AG10803 (cell line): Measurements from ENCODE around the gene GAS2L2.

Experiments used
- DNase-seq: peaks from one replicate; pipeline ENCODE4 v3.0.0; 2010; ENCODE audit warnings: low read depth
- H3K4me3 ChIP-seq: 2 replicates; pipeline ENCODE4 v1.5.1; 2011; ENCODE audit warnings: mild to moderate bottlenecking, low read length, control low read depth
- TF ChIP-seq, protein P1 (sequence below): conservative IDR thresholded peaks from 2 replicates; pipeline ENCODE4 v1.5.1; 2011; ENCODE audit warnings: mild to moderate bottlenecking, low read length, control low read depth, inconsistent platforms

Gene GAS2L2

DNA sequence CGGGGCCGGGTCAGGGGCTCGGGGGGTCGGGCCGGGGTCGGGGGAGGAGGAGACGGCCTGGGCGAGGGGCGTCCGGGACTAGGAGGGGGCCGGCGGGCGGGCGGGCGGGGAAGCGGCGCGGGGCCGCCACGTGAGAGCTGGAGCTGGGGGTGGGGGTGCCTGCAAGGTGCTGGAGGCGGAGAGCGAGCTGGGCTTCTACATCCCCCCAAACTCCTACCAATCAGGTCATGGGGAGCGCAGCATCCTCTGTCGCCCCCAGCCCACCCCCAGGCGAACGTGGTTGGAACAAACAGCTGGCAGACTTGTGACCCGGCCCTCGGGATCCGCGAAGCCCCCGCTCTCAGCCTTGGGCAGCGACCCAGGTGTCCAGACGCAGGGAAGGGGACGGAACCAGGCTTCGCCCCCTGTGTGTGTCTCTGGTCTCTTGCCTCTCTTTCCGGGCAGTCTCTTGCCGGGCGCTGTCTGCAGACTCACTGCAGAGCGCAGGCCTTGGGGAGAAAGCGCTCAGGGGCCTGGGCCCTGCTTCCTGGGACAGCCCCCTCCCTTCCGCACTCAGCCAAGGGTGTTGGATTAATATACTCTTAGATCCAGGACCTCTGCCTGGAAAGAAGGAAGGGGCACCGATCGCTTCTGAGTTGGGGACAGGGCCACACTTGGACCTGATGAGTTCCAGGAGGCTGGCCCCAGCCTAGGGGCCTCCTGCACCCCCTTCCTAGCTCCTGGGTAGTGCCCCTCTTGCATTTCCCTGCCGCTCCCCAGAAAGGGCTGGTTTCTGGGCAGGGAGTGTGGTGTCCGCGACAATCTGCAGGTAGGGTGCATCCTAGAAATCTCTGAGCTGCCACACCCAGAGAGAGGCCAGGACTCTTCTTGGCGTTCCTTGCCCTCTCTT is 20.9 kb downstream of the GAS2L2 start:
- TF ChIP-seq, protein P1, sequence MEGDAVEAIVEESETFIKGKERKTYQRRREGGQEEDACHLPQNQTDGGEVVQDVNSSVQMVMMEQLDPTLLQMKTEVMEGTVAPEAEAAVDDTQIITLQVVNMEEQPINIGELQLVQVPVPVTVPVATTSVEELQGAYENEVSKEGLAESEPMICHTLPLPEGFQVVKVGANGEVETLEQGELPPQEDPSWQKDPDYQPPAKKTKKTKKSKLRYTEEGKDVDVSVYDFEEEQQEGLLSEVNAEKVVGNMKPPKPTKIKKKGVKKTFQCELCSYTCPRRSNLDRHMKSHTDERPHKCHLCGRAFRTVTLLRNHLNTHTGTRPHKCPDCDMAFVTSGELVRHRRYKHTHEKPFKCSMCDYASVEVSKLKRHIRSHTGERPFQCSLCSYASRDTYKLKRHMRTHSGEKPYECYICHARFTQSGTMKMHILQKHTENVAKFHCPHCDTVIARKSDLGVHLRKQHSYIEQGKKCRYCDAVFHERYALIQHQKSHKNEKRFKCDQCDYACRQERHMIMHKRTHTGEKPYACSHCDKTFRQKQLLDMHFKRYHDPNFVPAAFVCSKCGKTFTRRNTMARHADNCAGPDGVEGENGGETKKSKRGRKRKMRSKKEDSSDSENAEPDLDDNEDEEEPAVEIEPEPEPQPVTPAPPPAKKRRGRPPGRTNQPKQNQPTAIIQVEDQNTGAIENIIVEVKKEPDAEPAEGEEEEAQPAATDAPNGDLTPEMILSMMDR: no peak
- no peak for DNase-seq
- H3K4me3 ChIP-seq: peak overlapping the region; percentile 57

DNA sequence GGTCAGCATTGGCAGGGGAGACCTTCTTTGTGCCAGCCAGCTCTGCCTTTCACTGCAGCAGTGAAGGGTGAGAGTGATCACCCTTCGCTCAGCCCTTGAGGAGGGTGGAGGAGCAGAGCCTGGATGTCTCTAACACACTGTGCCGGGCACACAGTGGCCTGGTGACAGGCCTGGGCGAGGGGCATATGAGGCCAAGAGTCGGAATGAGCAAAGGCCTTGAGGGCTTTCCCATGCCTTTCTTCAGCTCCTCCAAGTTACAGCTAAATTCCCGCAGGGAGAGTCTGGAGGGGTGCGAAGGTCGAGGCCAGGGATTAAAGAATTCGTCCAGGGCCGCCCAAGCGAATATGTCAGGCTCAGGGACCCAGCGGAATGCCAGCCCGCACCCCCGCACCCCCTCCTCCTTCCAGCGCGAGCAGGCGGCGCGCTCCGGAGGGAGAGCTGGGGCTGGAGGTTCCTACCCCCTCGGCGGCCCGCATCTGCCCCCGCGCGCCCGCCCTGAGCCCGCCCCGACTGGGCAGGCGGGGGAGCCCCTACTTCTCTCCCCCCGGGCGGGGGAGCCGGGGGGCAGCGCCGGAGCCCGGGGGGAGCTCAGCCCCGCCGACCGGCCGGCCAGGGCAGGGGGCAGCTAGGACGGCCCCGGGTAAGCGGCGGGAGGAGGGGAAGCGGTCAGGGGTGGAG is 21.7 kb downstream of the GAS2L2 start, which contains the start of gene RASL10B:
Gene RASL10B (plus strand): TSS at position 401 of the 678 bp plus-strand sequence. CDS start 3,546 bp downstream, outside the sequence.
- DNase-seq: peak; percentile 22
- TF ChIP-seq, protein P1: no peak
- H3K4me3 ChIP-seq: peak within 1 kb of the TSS; percentile 57

DNA sequence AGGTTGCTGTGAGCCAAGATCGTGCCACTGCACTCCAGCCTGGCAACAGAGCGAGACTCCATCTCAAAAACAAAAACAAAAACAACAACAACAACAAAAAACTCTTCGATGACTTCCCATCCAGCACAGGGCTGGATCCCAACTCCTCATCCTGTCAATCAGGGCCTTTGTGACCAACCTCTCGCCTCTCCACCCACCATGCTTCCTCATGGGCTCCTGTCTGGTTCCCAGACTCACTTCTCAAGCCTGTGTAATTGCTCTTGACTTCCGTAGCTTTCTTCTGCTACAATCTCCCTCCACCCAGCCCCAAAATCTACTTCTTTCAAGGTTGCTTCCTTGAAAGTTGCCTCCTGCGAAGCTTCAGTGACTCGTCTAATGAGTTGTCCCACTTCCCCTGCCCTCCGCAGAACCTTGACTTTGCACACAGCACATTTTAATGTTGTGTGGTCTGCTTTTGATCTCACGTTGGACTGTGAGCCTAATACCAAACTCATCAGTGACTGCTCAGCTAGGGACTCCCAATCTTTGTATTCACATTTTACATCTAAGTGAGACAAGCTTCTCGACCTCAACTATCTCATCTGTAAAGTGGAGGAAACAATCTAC is 22.5 kb downstream of the GAS2L2 start:
- TF ChIP-seq, protein P1: no peak
- DNase-seq: no peak
- H3K4me3 ChIP-seq: no peak overlapping the region

DNA sequence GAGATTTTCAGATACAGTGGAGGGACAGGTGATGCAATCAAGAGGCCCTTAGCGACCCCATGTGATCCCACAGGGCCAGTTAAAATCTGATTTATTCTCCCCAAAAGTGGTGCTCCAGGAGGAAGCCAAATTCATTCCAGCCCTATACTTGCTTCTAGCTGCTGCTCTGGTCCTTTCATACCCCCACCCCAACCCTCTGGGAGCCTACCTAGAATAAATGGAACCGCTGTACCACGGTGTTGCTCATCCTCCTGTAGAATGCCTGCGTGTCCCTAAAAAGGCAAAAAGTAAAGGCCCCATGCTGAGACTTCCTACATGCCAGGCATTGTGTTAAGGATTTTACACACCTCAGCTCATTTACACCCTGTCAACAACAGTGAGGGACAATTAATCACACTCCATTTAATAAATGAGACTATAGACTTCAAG is 23.6 kb downstream of the GAS2L2 start:
- no peak overlapping the region for H3K4me3 ChIP-seq
- TF ChIP-seq, protein P1: no peak
- no peak for DNase-seq

DNA sequence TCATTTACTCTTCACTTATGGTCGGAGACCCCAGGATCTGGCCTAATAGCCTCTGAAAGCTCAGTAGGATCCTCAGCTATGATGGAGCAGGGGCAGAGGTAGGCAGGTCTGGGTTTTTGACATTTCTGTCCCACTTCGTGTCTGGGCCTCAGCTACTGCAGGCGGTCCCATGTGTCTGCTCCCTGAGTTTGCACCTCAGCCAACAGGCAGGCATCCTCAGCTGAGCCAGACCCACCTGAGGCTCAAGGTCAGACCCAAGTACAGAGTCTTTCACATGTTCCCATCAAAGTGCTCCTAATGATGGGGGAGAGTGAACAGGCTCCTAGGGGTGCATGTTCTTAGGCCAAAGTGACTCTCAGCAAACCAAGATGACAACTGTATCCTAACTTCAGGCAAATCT is 24.5 kb downstream of the GAS2L2 start:
- no peak for DNase-seq
- TF ChIP-seq, protein P1: no peak
- H3K4me3 ChIP-seq: no peak overlapping the region

DNA sequence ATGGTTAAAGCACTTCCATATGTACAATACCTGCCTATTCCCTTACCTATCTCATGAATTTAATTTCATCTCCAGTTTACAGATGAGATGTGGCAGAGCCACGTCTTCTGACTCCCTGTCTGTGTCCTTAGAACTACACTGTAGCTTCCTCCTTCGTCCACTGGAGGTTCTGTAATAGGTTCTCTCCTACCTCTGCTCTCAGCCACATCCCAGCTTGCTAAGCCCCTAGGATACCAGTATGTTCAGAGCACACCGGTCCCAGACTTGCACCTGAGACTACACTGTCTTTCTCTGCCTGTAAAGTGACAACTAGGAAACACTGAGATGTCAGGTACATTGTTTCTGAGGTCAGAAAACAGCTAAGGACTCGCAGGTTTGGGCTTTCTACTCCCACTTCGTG is 25.4 kb downstream of the GAS2L2 start:
- TF ChIP-seq, protein P1: no peak
- no peak overlapping the region for H3K4me3 ChIP-seq
- DNase-seq: no peak
